ENCODE results near the gene RRP8.

DNA sequence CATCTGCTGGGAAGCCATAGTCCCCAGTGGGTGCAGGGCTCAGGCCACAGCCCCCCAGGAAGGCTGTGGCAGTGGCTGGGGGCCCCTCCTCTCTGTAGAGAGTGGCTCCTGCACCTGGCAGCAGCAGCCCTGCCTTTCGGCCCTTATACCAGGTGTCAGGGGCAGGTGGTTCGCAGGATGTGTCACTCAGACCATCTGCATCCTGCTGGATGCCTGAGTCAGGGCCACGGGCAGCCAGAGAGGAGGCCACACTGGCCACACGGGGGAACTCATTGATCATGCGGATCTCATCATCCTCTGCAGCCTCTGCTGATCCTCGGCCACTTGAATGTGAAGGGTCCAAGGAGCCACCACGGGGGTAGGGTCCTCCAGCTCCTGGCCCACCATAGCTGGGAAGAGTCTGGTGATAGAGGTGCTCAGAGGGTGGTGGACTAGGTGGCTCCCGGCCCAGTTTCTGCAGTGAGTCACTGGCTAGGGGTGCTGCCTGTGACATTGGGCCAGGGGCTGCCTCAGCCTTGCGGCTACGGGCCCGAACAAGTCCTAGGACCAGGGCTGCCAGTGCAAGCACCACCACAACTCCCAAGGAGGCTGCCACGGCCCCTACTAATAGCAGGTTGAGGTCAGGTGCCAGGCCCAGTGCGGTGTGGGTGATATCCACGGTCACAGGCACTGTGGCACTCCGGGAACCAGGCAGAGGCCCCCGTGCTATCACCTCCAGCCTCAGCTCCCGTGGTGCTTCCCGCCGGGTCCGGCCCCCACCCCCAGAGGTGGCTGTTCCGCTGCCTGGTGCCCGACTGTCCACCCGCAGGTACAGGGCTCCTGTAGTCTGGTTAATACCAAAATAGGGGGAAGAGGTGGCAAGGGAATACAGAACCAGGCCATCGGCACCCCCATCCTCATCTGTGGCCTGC, 19.1 kb upstream of the RRP8 start:
- TF ChIP-seq, protein P1, sequence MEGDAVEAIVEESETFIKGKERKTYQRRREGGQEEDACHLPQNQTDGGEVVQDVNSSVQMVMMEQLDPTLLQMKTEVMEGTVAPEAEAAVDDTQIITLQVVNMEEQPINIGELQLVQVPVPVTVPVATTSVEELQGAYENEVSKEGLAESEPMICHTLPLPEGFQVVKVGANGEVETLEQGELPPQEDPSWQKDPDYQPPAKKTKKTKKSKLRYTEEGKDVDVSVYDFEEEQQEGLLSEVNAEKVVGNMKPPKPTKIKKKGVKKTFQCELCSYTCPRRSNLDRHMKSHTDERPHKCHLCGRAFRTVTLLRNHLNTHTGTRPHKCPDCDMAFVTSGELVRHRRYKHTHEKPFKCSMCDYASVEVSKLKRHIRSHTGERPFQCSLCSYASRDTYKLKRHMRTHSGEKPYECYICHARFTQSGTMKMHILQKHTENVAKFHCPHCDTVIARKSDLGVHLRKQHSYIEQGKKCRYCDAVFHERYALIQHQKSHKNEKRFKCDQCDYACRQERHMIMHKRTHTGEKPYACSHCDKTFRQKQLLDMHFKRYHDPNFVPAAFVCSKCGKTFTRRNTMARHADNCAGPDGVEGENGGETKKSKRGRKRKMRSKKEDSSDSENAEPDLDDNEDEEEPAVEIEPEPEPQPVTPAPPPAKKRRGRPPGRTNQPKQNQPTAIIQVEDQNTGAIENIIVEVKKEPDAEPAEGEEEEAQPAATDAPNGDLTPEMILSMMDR (IDR thresholded peaks at IDR 0.05; ENCODE audit: poor library complexity, severe bottlenecking), result no peak
- TF ChIP-seq EZH2 (IDR thresholded peaks at IDR 0.05; ENCODE audit: borderline replicate concordance, insufficient read depth, low read length, poor library complexity, severe bottlenecking) (no peak), POLR2AphosphoS5 (IDR thresholded peaks at IDR 0.05) (no peak), RAD21 (conservative IDR thresholded peaks at IDR 0.05) (no peak), SMC3 (conservative IDR thresholded peaks at IDR 0.05; ENCODE audit: poor library complexity) (no peak)

Measured in neural cell (in vitro differentiated cells).